Caco-2 (cell line): ENCODE data around the gene NELL2. TPM values are rescaled to one million over a fixed set of nuclear protein-coding genes. Genes with fewer than 3 reads are reported as not detected.

ENCODE experiments used
- BruUV-seq: library from RNA; stranded (reverse); fragments of 400-500 nt; replicated peaks from 2 replicates; lab custom pipeline; 2021; lab: Mats Ljungman, UMichigan
- CTCF ChIA-PET: fragments of 300-600 bp; sonication (Branson Sonifier 250); formaldehyde crosslinking; loops from one replicate; lab custom pipeline; 2022; ENCODE audit warnings: antibody characterized with exemption; lab: Charles Lee
- POLR2A ChIA-PET: fragments of 300-600 bp; sonication (Branson Sonifier 250); formaldehyde crosslinking; loops from one replicate; lab custom pipeline; 2022; ENCODE audit warnings: antibody characterized with exemption; lab: Charles Lee
- DNase-seq, 2 experiments: peaks; one replicate each; pipeline versions ENCODE4 v3.0.0 to v3.0.0-alpha.2; 2020 to 2022
- H3K27me3 ChIP-seq: replicated peaks from 2 replicates; pipeline ENCODE4 v1.6.0; 2011; ENCODE audit warnings: low read length; ENCODE audit not compliant: control insufficient read depth, insufficient read depth
- H3K36me3 ChIP-seq: 2 replicates; pipeline ENCODE4 v1.5.1; 2011; ENCODE audit warnings: low read length; ENCODE audit not compliant: control insufficient read depth, insufficient read depth
- H3K4me1 ChIP-seq: fragments of 250-450 bp; sonication (Bioruptor Pico); 2 replicates; pipeline ENCODE4 v1.5.1; 2020; ENCODE audit warnings: mild to moderate bottlenecking
- H3K4me3 ChIP-seq: 2 replicates; pipeline ENCODE4 v1.5.1; 2011; ENCODE audit warnings: low read depth, mild to moderate bottlenecking, control low read depth, low read length
- H3K9me3 ChIP-seq: fragments of 250-450 bp; sonication (Bioruptor Pico); 2 replicates; pipeline ENCODE4 v1.5.1; 2020; ENCODE audit warnings: mild to moderate bottlenecking, moderate library complexity
- H3K27ac Mint-ChIP-seq: one replicate; pipeline ENCODE4 v1.8.0; 2022; ENCODE audit warnings: mixed read lengths; ENCODE audit not compliant: unreplicated experiment
- H3K27me3 Mint-ChIP-seq: one replicate; pipeline ENCODE4 v1.8.0; 2022; ENCODE audit warnings: mixed read lengths; ENCODE audit not compliant: insufficient read depth, unreplicated experiment
- H3K36me3 Mint-ChIP-seq: one replicate; pipeline ENCODE4 v1.8.0; 2022; ENCODE audit warnings: mild to moderate bottlenecking, mixed read lengths; ENCODE audit not compliant: insufficient read depth, unreplicated experiment
- H3K4me1 Mint-ChIP-seq: one replicate; pipeline ENCODE4 v1.8.0; 2022; ENCODE audit warnings: low read depth, mixed read lengths; ENCODE audit not compliant: unreplicated experiment
- H3K4me3 Mint-ChIP-seq: one replicate; pipeline ENCODE4 v1.8.0; 2022; ENCODE audit warnings: mild to moderate bottlenecking, moderate library complexity, mixed read lengths; ENCODE audit not compliant: unreplicated experiment
- H3K9me3 Mint-ChIP-seq: one replicate; pipeline ENCODE4 v1.8.0; 2022; ENCODE audit warnings: mixed read lengths; ENCODE audit not compliant: unreplicated experiment
- intact Hi-C: fragments of 100-400 bp; cut with micrococcal nuclease; formaldehyde crosslinking; loops from one replicate; pipeline ENCODE4 v1.10.0; 2022; ENCODE audit not compliant: unreplicated experiment
- total RNA-seq: library from RNA; stranded (reverse); gene quantifications from 2 replicates; pipeline ENCODE4 v1.2.3, GENCODE V29; 2022
- TF ChIP-seq, protein P1 (sequence below), 2 experiments: fragments of 200-600 bp in 1 of 2; IDR thresholded peaks; 1 replicate in 1 of 2; 2 replicates in 1 of 2; pipeline versions ENCODE4 v1.5.1 to v1.8.0; 2011 to 2022; ENCODE audit warnings: antibody characterized with exemption in 1 of 2, control low read depth in 1 of 2, inconsistent platforms in 1 of 2, low read depth in 1 of 2, low read length in 1 of 2, mild to moderate bottlenecking in 1 of 2, moderate library complexity in 1 of 2; ENCODE audit not compliant: insufficient read depth in 1 of 2, severe bottlenecking in 1 of 2, unreplicated experiment in 1 of 2

The NELL2 gene
- total RNA-seq, 1 experiment from 2014 or later = 0.70 TPM

GRCh38 chr12:44717612-44718011 is 158.5 kb downstream of the NELL2 start:
- Mint-ChIP-seq H3K27ac (no peak overlapping the region), H3K27me3 (peaks cover 6% of the 10 kb centered on the region), H3K4me1 (no peaks in the 10 kb centered on the region), H3K4me3 (no peak overlapping the region), H3K9me3 (no peaks in the 10 kb centered on the region), H3K36me3 (no peaks in the 10 kb centered on the region)
- H3K4me1 ChIP-seq = no peaks in the 10 kb centered on the region
- ChIA-PET POLR2A (no interaction called here), CTCF (no interaction called here)
- H3K9me3 ChIP-seq = no peaks in the 10 kb centered on the region
- no peaks in the 10 kb centered on the region for H3K36me3 ChIP-seq
- TF ChIP-seq, protein P1, sequence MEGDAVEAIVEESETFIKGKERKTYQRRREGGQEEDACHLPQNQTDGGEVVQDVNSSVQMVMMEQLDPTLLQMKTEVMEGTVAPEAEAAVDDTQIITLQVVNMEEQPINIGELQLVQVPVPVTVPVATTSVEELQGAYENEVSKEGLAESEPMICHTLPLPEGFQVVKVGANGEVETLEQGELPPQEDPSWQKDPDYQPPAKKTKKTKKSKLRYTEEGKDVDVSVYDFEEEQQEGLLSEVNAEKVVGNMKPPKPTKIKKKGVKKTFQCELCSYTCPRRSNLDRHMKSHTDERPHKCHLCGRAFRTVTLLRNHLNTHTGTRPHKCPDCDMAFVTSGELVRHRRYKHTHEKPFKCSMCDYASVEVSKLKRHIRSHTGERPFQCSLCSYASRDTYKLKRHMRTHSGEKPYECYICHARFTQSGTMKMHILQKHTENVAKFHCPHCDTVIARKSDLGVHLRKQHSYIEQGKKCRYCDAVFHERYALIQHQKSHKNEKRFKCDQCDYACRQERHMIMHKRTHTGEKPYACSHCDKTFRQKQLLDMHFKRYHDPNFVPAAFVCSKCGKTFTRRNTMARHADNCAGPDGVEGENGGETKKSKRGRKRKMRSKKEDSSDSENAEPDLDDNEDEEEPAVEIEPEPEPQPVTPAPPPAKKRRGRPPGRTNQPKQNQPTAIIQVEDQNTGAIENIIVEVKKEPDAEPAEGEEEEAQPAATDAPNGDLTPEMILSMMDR (IDR thresholded peaks at IDR 0.05; ENCODE audit: insufficient read depth in 1 of 2, low read depth in 1 of 2, low read length in 1 of 2, severe bottlenecking in 1 of 2, unreplicated experiment in 1 of 2) = no peak
- no TSS peak for BruUV-seq
- DNase-seq = no peak
- H3K4me3 ChIP-seq = no peak overlapping the region
- H3K27me3 ChIP-seq = no peaks in the 10 kb centered on the region
- intact Hi-C loops = no loop called here

GRCh38 chr12:44716711-44717110 is 159.4 kb downstream of the NELL2 start:
- H3K9me3 ChIP-seq = no peaks in the 10 kb centered on the region
- Mint-ChIP-seq H3K36me3 (no peaks in the 10 kb centered on the region), H3K4me3 (no peak overlapping the region), H3K9me3 (no peaks in the 10 kb centered on the region), H3K27ac (no peak overlapping the region), H3K4me1 (no peaks in the 10 kb centered on the region), H3K27me3 (peaks cover 3% of the 10 kb centered on the region)
- ChIA-PET POLR2A (no interaction called here), CTCF (no interaction called here)
- H3K4me1 ChIP-seq = no peaks in the 10 kb centered on the region
- intact Hi-C loops = no loop called here
- TF ChIP-seq, protein P1 (IDR thresholded peaks at IDR 0.05; ENCODE audit: insufficient read depth in 1 of 2, low read depth in 1 of 2, low read length in 1 of 2, severe bottlenecking in 1 of 2, unreplicated experiment in 1 of 2) = no peak
- H3K36me3 ChIP-seq = no peaks in the 10 kb centered on the region
- BruUV-seq = no TSS peak
- no peak overlapping the region for H3K4me3 ChIP-seq
- H3K27me3 ChIP-seq = no peaks in the 10 kb centered on the region
- no peak for DNase-seq

DNA sequence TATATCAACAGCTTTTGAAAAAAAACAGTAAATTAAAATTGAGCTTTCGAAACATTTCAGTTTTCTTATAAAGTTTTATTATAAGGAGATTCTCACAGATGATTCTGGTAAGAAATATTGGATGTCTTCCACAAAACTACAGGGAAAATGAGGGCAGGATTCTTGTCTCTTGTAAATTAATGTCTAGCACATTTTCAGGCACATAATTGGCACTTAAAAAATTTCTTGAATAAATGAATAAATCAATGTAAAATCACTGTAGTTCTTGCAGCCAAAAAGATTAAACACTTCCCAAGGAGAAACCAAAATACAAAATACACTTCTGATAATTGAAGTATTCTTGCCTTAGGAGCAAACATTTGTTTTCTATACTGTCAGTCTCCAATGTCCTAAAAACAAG is 164.4 kb downstream of the NELL2 start:
- DNase-seq = no peak
- intact Hi-C loops = no loop called here
- no peak overlapping the region for H3K4me3 ChIP-seq
- H3K9me3 Mint-ChIP-seq = no peaks in the 10 kb centered on the region
- H3K9me3 ChIP-seq = no peaks in the 10 kb centered on the region
- H3K36me3 ChIP-seq = no peaks in the 10 kb centered on the region
- BruUV-seq = no TSS peak
- ChIA-PET POLR2A (no interaction called here), CTCF (no interaction called here)
- no peaks in the 10 kb centered on the region for H3K4me1 ChIP-seq
- no peaks in the 10 kb centered on the region for H3K27me3 ChIP-seq
- peaks cover 4% of the 10 kb centered on the region for H3K27me3 Mint-ChIP-seq
- H3K4me1 Mint-ChIP-seq = no peaks in the 10 kb centered on the region
- H3K27ac Mint-ChIP-seq = no peak overlapping the region
- TF ChIP-seq, protein P1 (IDR thresholded peaks at IDR 0.05; ENCODE audit: insufficient read depth in 1 of 2, low read depth in 1 of 2, low read length in 1 of 2, severe bottlenecking in 1 of 2, unreplicated experiment in 1 of 2) = no peak
- H3K36me3 Mint-ChIP-seq = no peaks in the 10 kb centered on the region
- no peak overlapping the region for H3K4me3 Mint-ChIP-seq
